Breast epithelium (tissue), 4 donors: Measurements from ENCODE around the gene TMIGD1. TPM values are rescaled to one million over a fixed set of nuclear protein-coding genes. Genes with fewer than 3 reads are reported as not detected.

Source experiments
- DNase-seq, 2 donors: peaks; one replicate each; pipeline ENCODE4 v3.0.0-alpha.2; 2019; ENCODE audit warnings: low spot score in 2 of 2
- H3K27ac ChIP-seq, 2 donors: fragments of 200-600 bp; sonication (generic) in 1 of 2; one replicate each; pipeline ENCODE4 v1.5.1; 2016 to 2019; ENCODE audit warnings: mild to moderate bottlenecking in 1 of 2
- H3K27me3 ChIP-seq, 2 donors: fragments of 200-600 bp; sonication (generic) in 1 of 2; one replicate each; pipeline versions ENCODE4 v1.5.1 to v1.6.0; 2017 to 2019; ENCODE audit warnings: control low read depth in 1 of 2, mild to moderate bottlenecking in 1 of 2
- H3K36me3 ChIP-seq: fragments of 200-600 bp; one replicate; pipeline ENCODE4 v1.5.1; 2019
- H3K4me1 ChIP-seq, 2 donors: fragments of 200-600 bp; sonication (generic); one replicate each; pipeline ENCODE4 v1.5.1; 2016 to 2019; ENCODE audit warnings: control low read depth in 1 of 2
- H3K4me3 ChIP-seq, 3 donors: fragments of 200-600 bp; sonication (generic); 1 replicate in 2 of 3; 2 replicates in 1 of 3; pipeline ENCODE4 v1.5.1; 2016 to 2019; ENCODE audit warnings: mild to moderate bottlenecking in 3 of 3, moderate library complexity in 2 of 3
- H3K9me3 ChIP-seq, 2 donors: fragments of 200-600 bp; sonication (generic) in 1 of 2; one replicate each; pipeline ENCODE4 v1.5.1; 2016 to 2019; ENCODE audit warnings: control low read depth in 1 of 2
- CTCF ChIP-seq, 3 donors: fragments of 450-650 bp; IDR thresholded peaks; one replicate each; pipeline ENCODE4 v1.5.1; 2016 to 2017; ENCODE audit warnings: antibody characterized with exemption in 3 of 3, mild to moderate bottlenecking in 3 of 3, moderate library complexity in 3 of 3
- POLR2A ChIP-seq: fragments of 450-650 bp; IDR thresholded peaks from one replicate; pipeline ENCODE4 v1.6.1; 2016; ENCODE audit warnings: antibody characterized with exemption, mild to moderate bottlenecking, moderate library complexity
- POLR2AphosphoS5 ChIP-seq, 3 donors: sonication (generic); formaldehyde crosslinking; IDR thresholded peaks; one replicate each; pipeline ENCODE4 v1.6.1; 2017; ENCODE audit warnings: antibody characterized with exemption in 3 of 3
- intact Hi-C: fragments of 100-400 bp; cut with DNase I; formaldehyde crosslinking; loops from one replicate; pipeline ENCODE4 v1.15.1; 2023; ENCODE audit warnings: low total_unique reads
- total RNA-seq, 3 donors: library from RNA; depleted of rRNA; stranded (reverse); fragments of >200 nt; gene quantifications; one replicate each; pipeline ENCODE4 v1.1.0, GENCODE V29; 2016

Gene TMIGD1
- total RNA-seq = 1 to 10 TPM in 1 of 3 donors, not detected in 2; 1.6 TPM

GRCh38 chr17:30333503-30334360 is at the start of gene TMIGD1:
TMIGD1 (minus strand) TSS chr17:30334057; CDS start chr17:30332133, 1,924 bp downstream.
- no peak for DNase-seq
- Histone ChIP-seq H3K27ac (no peak within 1 kb of the TSS), H3K36me3 (no peaks in the 10 kb centered on the region), H3K27me3 (no peaks in the 10 kb centered on the region), H3K4me3 (no peak within 1 kb of the TSS), H3K4me1 (no peaks in the 10 kb centered on the region), H3K9me3 (no peaks in the 10 kb centered on the region)
- TF ChIP-seq CTCF (IDR thresholded peaks at IDR 0.05) (no peak), POLR2AphosphoS5 (IDR thresholded peaks at IDR 0.05) (no peak), POLR2A (no peak)
- intact Hi-C loops = no loop called here

GRCh38 chr17:30382345-30382744 is 48.5 kb upstream of the TMIGD1 start:
- Histone ChIP-seq H3K27me3 (no peaks in the 10 kb centered on the region), H3K27ac (no peak overlapping the region), H3K4me3 (peak overlapping the region in 1 of 3 donors; percentile 38), H3K36me3 (no peaks in the 10 kb centered on the region), H3K4me1 (peaks cover 0 to 6% of the 10 kb centered on the region in 2 donors), H3K9me3 (no peaks in the 10 kb centered on the region)
- no peak for DNase-seq
- TF ChIP-seq POLR2AphosphoS5 (IDR thresholded peaks at IDR 0.05) (no peak), POLR2A (no peak)
- intact Hi-C loops = no loop called here

- Histone ChIP-seq H3K36me3 (no peaks in the 10 kb centered on the region), H3K27ac (no peak overlapping the region)
Measured at GRCh38 chr17:30381340-30381659, 47.4 kb upstream of the TMIGD1 start.

GRCh38 chr17:30380643-30381339 is 46.9 kb upstream of the TMIGD1 start:
- Histone ChIP-seq H3K4me3 (peak overlapping the region; percentile 89 to 94 (median 90)), H3K27me3 (no peaks in the 10 kb centered on the region), H3K4me1 (peaks cover 0 to 6% of the 10 kb centered on the region in 2 donors), H3K9me3 (no peaks in the 10 kb centered on the region), H3K27ac (no peak overlapping the region), H3K36me3 (no peaks in the 10 kb centered on the region)
- no peak for TF ChIP-seq POLR2A
- intact Hi-C loops = no loop called here
- DNase-seq = no peak

More at GRCh38 chr17:30381340-30381659, 47.4 kb upstream of the TMIGD1 start:
- Histone ChIP-seq H3K9me3 (no peaks in the 10 kb centered on the region), H3K4me1 (peaks cover 0 to 6% of the 10 kb centered on the region in 2 donors), H3K4me3 (peak overlapping the region; percentile 89 to 94 (median 90)), H3K27me3 (no peaks in the 10 kb centered on the region)
- DNase-seq = no peak
- intact Hi-C loops = no loop called here
- TF ChIP-seq POLR2A (no peak), CTCF (IDR thresholded peaks at IDR 0.05) (no peak), POLR2AphosphoS5 (IDR thresholded peaks at IDR 0.05) (no peak)

- Histone ChIP-seq H3K4me1 (peaks cover 0 to 6% of the 10 kb centered on the region in 2 donors), H3K36me3 (no peaks in the 10 kb centered on the region), H3K9me3 (no peaks in the 10 kb centered on the region), H3K27me3 (no peaks in the 10 kb centered on the region), H3K4me3 (peak overlapping the region; percentile 89 to 94 (median 90)), H3K27ac (peak overlapping the region; percentile 9 to 87)
- TF ChIP-seq POLR2AphosphoS5 (IDR thresholded peaks at IDR 0.05) (no peak), POLR2A (no peak), CTCF (IDR thresholded peaks at IDR 0.05) (no peak)
- no peak for DNase-seq
- intact Hi-C loops = no loop called here
Measured at GRCh38 chr17:30379903-30380381, 46.1 kb upstream of the TMIGD1 start.
